ENCODE data around the gene PRKN.

The PRKN gene

GRCh38 chr6:161745594-161746141 is 981.9 kb downstream of the PRKN start:
- no peak for DNase-seq

DNA sequence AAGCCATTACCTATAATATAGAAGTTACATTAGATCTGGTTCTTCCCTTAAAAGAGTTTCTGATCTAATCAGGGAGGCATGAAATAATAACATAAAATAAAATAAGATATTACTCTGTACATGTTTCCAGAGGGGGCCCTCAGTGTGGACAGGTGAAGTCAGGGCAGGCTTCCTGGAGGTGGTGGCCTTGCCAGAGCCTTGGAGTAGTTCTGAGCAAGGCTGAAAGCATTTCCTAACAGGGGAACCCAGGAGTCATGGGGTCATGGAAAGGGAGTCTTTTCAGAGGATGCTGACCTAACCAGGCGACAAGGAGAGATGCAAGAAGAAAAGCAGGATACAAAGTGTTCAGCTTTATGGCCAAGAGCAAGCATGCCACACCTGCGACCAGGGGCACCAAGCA is 982.4 kb downstream of the PRKN start:
- DNase-seq = no peak

DNA sequence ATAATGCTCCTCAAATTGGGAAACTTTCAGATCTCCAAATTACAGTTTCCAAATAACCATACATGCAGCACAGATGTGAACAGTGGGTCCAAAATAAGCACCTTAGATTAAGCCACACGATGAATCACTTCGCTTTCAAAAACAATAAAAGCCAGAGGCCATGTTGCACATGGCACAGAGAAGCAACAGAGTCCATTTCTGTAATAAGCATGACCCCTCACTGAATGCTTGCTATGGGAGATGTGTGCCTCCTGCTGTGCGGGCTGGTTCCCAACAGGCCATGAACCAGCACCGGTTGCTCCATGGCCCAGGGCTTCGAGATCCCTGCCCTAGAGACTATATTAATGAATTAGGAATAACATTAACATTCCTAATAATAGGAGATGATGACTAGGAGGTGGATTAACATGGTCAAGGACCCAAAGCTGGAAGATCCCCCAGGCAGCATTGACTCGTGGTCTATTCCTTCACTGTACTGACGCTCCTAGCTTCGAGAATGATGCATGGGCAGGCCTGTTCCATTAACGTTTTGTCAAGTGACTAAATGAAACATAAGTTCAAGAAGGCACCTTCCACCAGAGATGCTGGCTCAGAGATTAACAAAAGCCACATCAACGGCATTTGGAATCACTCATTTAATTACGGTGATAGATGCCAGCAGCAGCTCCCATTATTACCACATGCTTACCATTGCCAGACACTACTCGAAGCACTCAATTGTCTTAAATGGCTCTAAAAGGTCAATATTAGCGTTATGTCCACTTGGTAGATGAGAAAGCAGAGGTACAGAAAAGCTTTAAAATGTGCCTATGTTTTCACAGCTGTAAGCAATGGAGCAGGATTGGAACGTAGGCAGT is 983.1 kb downstream of the PRKN start:
- no peak for DNase-seq

DNA sequence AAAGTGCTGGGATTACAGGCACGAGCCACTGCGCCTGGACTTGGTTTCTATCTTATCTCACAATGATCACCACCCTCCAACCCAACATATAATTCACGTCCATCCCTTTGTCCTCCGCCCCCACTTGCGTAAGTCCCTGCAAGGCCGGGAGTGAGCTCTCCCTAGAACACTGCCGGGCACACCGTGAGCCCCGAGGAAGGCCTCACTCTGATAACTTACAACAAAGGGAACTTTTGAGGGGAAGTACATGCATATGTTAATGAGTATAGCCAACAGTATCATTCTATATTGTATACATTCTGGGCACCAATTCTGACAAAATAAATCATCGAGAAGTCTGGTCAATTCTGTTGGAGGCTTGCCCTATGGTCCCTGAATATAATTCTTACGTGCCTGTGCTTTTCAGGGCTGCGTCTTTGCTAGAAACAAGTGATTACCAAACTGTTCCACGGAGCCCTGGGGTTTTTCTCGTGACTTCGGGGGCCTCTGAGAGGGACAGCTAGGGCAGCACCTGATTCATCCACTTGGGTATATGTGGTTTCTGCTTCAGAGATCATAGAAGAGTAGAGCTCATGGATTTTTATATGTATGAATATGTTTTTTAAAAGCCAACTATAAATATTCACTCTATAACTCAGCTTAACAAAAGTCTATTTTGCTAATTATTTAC is 983.9 kb downstream of the PRKN start:
- no peak for DNase-seq

DNA sequence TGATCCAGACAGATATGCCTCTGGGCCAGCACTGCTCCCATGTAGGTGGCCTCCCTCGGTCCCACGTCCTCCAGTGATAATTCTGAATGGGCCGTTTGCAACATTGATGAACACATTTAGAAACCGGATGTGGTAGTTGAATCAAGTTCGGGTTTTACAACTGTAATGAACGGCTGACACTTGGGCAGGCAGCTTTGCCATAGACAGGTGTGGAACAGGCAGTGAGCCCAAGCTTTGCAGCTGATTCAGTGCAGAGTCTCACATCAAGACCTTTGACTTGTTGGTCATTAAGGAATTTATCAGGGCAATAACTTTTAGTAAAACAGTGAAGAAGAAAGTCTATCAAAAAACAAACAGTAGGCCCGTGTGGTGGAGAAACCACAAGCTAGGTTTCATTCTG is 987.1 kb downstream of the PRKN start:
- no peak for DNase-seq

GRCh38 chr6:161736781-161737292 is 990.7 kb downstream of the PRKN start:
- no peak for DNase-seq

- no peak for DNase-seq
Observed at GRCh38 chr6:161736326-161736725, 991.2 kb downstream of the PRKN start.

GRCh38 chr6:161732594-161732993 is 995.0 kb downstream of the PRKN start:
- no peak for DNase-seq

GRCh38 chr6:161727083-161727833 is 1000.3 kb downstream of the PRKN start:
- DNase-seq = no peak

GRCh38 chr6:161722394-161722793 is 1005.2 kb downstream of the PRKN start:
- no peak for DNase-seq

- no peak for DNase-seq
Observed at GRCh38 chr6:161721511-161721910, 1006.1 kb downstream of the PRKN start.

GRCh38 chr6:161716176-161716575 is 1011.4 kb downstream of the PRKN start:
- no peak for DNase-seq

DNA sequence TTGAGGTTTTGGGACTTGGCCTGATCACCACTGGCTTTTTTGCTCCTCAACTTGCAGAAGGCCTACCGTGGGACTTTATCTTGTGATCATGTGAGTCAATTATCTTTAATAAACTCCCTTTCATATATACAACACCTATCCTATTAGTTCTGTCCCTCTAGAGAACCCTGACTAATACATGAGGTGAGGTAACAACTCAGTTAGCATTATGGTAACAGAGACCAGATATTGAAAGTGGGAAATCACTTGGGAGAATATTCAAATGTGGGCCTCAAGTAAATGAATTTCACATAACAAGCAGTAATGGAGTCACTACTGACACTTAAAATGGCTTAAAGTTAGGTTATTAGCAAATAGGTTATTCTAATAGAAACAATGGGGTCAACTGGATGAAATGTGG is 1015.6 kb downstream of the PRKN start:
- no peak for DNase-seq

DNA sequence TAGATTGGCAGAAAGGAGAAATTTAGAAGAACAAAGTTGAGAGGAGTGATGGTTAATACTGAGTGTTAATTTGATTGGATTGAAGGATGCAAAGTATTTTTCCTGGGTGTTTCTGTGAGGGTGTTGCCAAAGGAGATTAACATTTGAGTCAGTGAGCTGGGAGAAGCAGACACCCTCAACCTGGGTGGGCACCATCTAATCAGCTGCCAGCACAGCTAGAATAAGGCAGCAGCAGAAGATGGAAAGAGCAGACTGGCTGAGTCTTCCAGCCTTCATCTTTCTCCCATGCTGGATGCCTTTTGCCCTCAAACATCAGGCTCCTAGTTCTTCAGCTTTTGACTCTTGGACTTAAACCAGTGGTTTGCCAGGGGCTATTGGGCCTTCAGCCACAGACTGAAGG is 1016.1 kb downstream of the PRKN start:
- DNase-seq = no peak

GRCh38 chr6:161710698-161711097 is 1016.9 kb downstream of the PRKN start:
- DNase-seq = no peak

- no peak for DNase-seq
Observed at GRCh38 chr6:161701056-161701455, 1026.5 kb downstream of the PRKN start.

DNA sequence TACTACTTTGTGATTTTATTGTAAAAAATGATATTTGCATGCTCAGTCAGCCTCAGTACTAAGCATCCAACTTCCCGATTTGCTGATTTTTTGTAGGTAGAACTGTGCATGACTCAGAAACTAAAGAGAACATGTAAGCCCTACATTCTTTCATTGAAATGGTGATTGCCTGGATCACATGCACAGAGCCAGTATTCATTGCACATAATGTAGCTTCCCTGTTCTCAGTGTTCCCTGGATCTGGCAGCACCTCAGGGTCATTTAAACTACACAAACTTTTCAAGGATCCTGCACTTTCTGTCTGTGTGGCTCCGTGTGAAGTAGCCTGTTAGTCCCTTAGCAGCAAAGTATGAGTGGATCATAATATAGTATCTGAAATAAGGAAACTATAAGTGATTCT is 1030.8 kb downstream of the PRKN start:
- DNase-seq = no peak

DNA sequence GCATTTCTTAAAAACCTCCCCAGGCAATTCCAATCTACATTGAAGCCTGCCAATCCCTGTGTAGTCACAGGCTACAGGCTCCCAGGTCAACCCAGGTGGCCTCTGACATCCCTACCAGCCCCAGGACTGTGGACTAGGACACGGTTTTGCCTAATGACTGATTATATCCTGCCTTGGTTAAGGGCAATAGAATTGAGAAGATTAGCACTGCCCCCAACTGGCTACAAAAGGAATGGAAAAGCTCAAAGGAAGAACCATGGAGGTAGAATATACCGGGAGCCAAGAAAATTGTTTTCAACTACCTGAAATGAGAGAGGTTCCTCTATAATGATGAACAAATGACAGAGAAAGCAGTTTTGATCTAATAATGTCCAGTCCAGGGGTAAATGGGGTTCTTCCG is 1032.6 kb downstream of the PRKN start:
- DNase-seq = no peak

- DNase-seq = no peak
Observed at GRCh38 chr6:161686655-161687054, 1040.9 kb downstream of the PRKN start.

DNA sequence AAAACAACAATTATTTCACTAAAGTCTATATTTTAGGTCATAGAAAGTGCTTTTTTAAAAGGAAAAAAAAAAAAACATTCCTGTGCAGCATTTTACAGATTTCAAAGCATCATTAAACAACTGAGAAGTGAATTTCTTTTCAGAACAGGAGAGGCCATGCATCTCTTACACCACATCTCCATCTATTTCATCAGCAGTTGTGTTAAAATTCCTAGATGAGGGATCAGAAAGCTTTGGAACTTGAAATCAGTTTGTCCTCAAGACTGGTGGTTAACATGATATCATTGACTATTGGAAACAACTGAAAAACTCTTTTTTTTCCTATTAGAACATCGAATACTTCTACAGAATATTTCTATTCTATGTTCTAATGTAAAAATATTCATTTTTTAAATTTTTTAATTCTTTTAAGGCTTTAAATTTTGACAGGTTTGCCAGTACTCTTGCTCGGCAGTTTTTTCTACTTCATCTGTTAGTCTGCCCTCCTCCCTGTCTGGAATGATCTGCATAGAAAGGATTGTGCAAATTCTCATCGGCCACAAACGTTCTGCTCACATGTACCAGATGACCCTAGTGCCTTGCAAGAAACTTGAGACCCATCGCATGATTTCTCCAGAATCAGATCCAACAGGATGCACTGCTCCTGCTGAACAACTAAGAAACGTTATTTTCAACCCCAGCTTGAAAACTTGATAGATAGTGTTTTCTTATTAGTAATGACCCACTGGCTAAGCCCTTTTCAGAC is 1042.7 kb downstream of the PRKN start:
- DNase-seq = no peak

GRCh38 chr6:161683400-161683799 is 1044.2 kb downstream of the PRKN start:
- DNase-seq = no peak

DNA sequence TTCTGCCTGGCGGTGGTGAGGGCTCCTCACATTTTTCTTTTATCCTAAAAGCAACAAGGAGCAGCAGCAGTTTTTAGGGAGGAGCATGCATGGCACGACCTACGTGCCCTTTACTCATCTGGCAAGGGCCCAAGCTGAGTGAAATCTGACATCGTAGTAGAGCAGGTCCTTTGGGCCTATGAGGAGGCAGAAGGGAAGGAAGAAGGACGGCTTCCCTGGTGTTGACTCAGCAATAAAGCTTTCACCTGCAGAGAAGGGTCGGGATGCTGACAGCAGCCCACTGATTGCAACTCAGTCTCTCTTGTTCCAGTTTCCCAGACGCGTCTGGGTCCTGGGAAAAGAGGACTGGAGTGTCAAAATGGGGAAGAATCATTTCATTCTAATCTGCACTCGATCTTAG is 1044.6 kb downstream of the PRKN start:
- DNase-seq = no peak
